SK-N-SH (cell line): ENCODE measurements around the gene GKN1. TPM values are rescaled to one million over a fixed set of nuclear protein-coding genes. Genes with fewer than 3 reads are reported as not detected.

Experiments used
- CTCF ChIA-PET: fragments of 300-600, 350-600 bp; formaldehyde crosslinking; extraction: SDS; loops from one replicate; lab custom pipeline; 2021; lab: Yijun Ruan, JAX
- POLR2A ChIA-PET: fragments of 350-600 bp; sonication (Branson Sonifier 250); formaldehyde crosslinking; extraction: SDS; loops from one replicate; lab custom pipeline; 2020; ENCODE audit warnings: antibody characterized with exemption, inconsistent platforms; lab: Yijun Ruan, JAX
- DNase-seq: peaks from one replicate; pipeline ENCODE4 v3.0.0; 2012
- H2AFZ ChIP-seq: fragments of 200-600 bp; sonication (generic); 2 replicates; pipeline ENCODE4 v1.8.1; 2016; ENCODE audit warnings: antibody characterized with exemption, mild to moderate bottlenecking, low read depth
- H3F3A ChIP-seq: fragments of 200-600 bp; sonication (generic); replicated peaks from 2 replicates; pipeline ENCODE3; 2016; ENCODE audit warnings: antibody characterized with exemption, mild to moderate bottlenecking; ENCODE audit not compliant: insufficient read depth
- H3K27ac ChIP-seq, 2 experiments: fragments of 200-500 bp in 1 of 2; fragments of 200-600 bp in 1 of 2; sonication (Bioruptor generic) in 1 of 2; sonication (generic), shearing (Covaris generic) in 1 of 2; 2 replicates each; pipeline versions ENCODE4 v1.5.1 to v1.6.1; 2014 to 2016; ENCODE audit warnings: low read depth in 2 of 2, inconsistent platforms in 1 of 2, low read length in 1 of 2, mild to moderate bottlenecking in 1 of 2, mixed read lengths in 1 of 2
- H3K27me3 ChIP-seq: fragments of 200-600 bp; sonication (generic), shearing (Covaris generic); 2 replicates; pipeline ENCODE4 v1.6.1; 2016; ENCODE audit warnings: mixed run types; ENCODE audit not compliant: insufficient read depth
- H3K36me3 ChIP-seq, 2 experiments: fragments of 200-500 bp in 1 of 2; fragments of 200-600 bp in 1 of 2; sonication (Bioruptor generic) in 1 of 2; sonication (generic) in 1 of 2; replicated peaks in 1 of 2; 2 replicates each; pipeline versions ENCODE3 to v1.5.1; 2014 to 2016; ENCODE audit warnings: low read length in 1 of 2, mild to moderate bottlenecking in 1 of 2; ENCODE audit not compliant: insufficient read depth in 2 of 2, control insufficient read depth in 1 of 2
- H3K4me1 ChIP-seq, 2 experiments: fragments of 200-500 bp in 1 of 2; fragments of 200-600 bp in 1 of 2; sonication (Bioruptor generic) in 1 of 2; sonication (generic), shearing (Covaris generic) in 1 of 2; 2 replicates each; pipeline versions ENCODE4 v1.5.1 to v1.6.1; 2014 to 2016; ENCODE audit warnings: low read depth in 1 of 2, low read length in 1 of 2, mixed run types in 1 of 2; ENCODE audit not compliant: insufficient read depth in 2 of 2, control insufficient read depth in 1 of 2
- H3K4me2 ChIP-seq: fragments of 200-600 bp; sonication (generic), shearing (Covaris generic); 2 replicates; pipeline ENCODE4 v1.6.1; 2017; ENCODE audit warnings: mixed run types
- H3K4me3 ChIP-seq, 2 experiments: fragments of 200-500 bp in 1 of 2; fragments of 200-600 bp in 1 of 2; sonication (Bioruptor generic) in 1 of 2; sonication (generic), shearing (Covaris generic) in 1 of 2; 2 replicates each; pipeline versions ENCODE4 v1.5.1 to v1.8.1; 2014 to 2016; ENCODE audit warnings: low read depth in 2 of 2, inconsistent platforms in 1 of 2, low read length in 1 of 2, mild to moderate bottlenecking in 1 of 2, mixed read lengths in 1 of 2, moderate library complexity in 1 of 2
- H3K79me2 ChIP-seq: fragments of 200-600 bp; sonication (generic); 2 replicates; pipeline ENCODE4 v1.8.1; 2017; ENCODE audit warnings: mild to moderate bottlenecking; ENCODE audit not compliant: insufficient read depth
- H3K9ac ChIP-seq: fragments of 200-600 bp; sonication (generic); 2 replicates; pipeline ENCODE4 v1.6.1; 2017; ENCODE audit warnings: mixed run types
- H3K9me2 ChIP-seq: fragments of 200-600 bp; sonication (generic); 2 replicates; pipeline ENCODE4 v1.6.1; 2017; ENCODE audit warnings: mixed run types
- H3K9me3 ChIP-seq: fragments of 200-600 bp; sonication (generic); 2 replicates; pipeline ENCODE4 v1.6.1; 2017; ENCODE audit warnings: mixed run types, mild to moderate bottlenecking, moderate library complexity
- H4K20me1 ChIP-seq: fragments of 200-600 bp; sonication (generic); 2 replicates; pipeline ENCODE4 v1.6.1; 2017; ENCODE audit warnings: mild to moderate bottlenecking, mixed run types; ENCODE audit not compliant: insufficient read depth
- CHD2 ChIP-seq: fragments of 150-350 bp; IDR thresholded peaks from 2 replicates; pipeline ENCODE4 v1.6.1; 2018; ENCODE audit warnings: low read length; ENCODE audit not compliant: partially characterized antibody
- PBX3 ChIP-seq: IDR thresholded peaks from 2 replicates; pipeline ENCODE4; 2012
- SMC3 ChIP-seq: IDR thresholded peaks from 2 replicates; pipeline ENCODE4 v1.6.1; 2012; ENCODE audit warnings: low read depth, low read length, improper control_type of control experiment
- USF2 ChIP-seq: fragments of 150-350 bp; IDR thresholded peaks from 2 replicates; pipeline ENCODE4 v1.6.1; 2017; ENCODE audit warnings: antibody characterized with exemption, low read length, low read depth, borderline replicate concordance
- WGBS: methylation state at CpG from one replicate; pipeline ENCODE4 v1.1.6; 2017; ENCODE audit warnings: low lambda C conversion rate; 5-methylcytosine and 5-hydroxymethylcytosine counted together
- polyA plus RNA-seq, 3 experiments: library from polyadenylated mRNA; depleted of rRNA; stranded (reverse); fragments of >200 nt; gene quantifications; 2 replicates each; pipeline ENCODE4 v1.2.3, GENCODE V29; 2012

GKN1 gene
- polyA plus RNA-seq, 1 of the 3 experiments (the other 2 are of a cell fraction), result not detected

GRCh38 chr2:69020496-69021426, 46.3 kb downstream of the GKN1 start:
- H3K27me3 ChIP-seq, result no peaks in the 10 kb centered on the region
- DNase-seq, result no peak
- H3K4me1 ChIP-seq, result peaks cover 31 to 52% of the 10 kb centered on the region in 2 experiments
- peaks cover 100% of the 10 kb centered on the region for H3K79me2 ChIP-seq
- H2AFZ ChIP-seq, result no peak overlapping the region
- ChIA-PET POLR2A (no interaction called here), CTCF (interaction anchor here (0.6 to 4.3 kb wide), 2 partner anchors 8 to 286 kb away, joined by 3 to 24 read pairs; no protein-coding TSS in a partner anchor)
- no peak overlapping the region for H3K9ac ChIP-seq
- H4K20me1 ChIP-seq, result peaks cover 100% of the 10 kb centered on the region
- H3K9me3 ChIP-seq, result no peaks in the 10 kb centered on the region
- H3K9me2 ChIP-seq, result no peaks in the 10 kb centered on the region
- H3F3A ChIP-seq, result peaks cover 3% of the 10 kb centered on the region
- no peak for TF ChIP-seq USF2
- H3K36me3 ChIP-seq, result peaks cover 3 to 46% of the 10 kb centered on the region in 2 experiments
- WGBS, result 89% methylated on average over 8 of the region's 8 CpGs
- H3K4me2 ChIP-seq, result no peak overlapping the region
- peak overlapping the region in 1 of 2 experiments; percentile 1; a peak in 1 of 4 replicates for H3K27ac ChIP-seq
- H3K4me3 ChIP-seq, result no peak overlapping the region

DNA sequence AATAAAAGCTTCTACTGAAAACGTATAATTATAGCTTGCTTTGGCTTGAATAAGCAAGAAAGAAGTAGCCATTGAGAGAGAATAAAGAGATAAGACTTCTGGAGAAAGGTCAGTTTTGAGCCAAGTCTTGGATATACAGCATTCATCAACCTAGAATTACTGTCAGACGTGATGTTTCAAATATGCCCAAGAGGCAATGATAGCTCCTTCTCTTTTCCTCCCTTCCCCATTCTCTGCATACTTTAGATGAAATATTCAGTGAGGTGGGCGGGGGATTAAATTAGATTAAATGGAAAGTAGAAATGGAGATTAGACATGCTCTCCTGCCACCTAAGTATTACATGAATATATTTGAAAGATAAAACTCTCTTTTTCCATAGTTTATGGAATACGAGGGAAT, 47.3 kb downstream of the GKN1 start:
- 82% methylated on average over 4 of the region's 4 CpGs for WGBS
- H3K4me2 ChIP-seq, result no peak overlapping the region
- H3K36me3 ChIP-seq, result peaks cover 3 to 43% of the 10 kb centered on the region in 2 experiments
- ChIA-PET POLR2A (no interaction called here), CTCF (interaction anchor here (4.3 kb wide), 1 partner anchor 285 kb away, joined by 24 read pairs; no protein-coding TSS in a partner anchor)
- H3F3A ChIP-seq, result peaks cover 3% of the 10 kb centered on the region
- no peak for DNase-seq
- no peaks in the 10 kb centered on the region for H3K9me2 ChIP-seq
- H3K27ac ChIP-seq, result no peak overlapping the region; a peak in 1 of 4 replicates
- H3K79me2 ChIP-seq, result peaks cover 100% of the 10 kb centered on the region
- H3K9me3 ChIP-seq, result no peaks in the 10 kb centered on the region
- no peak overlapping the region for H3K9ac ChIP-seq
- peaks cover 30 to 42% of the 10 kb centered on the region in 2 experiments for H3K4me1 ChIP-seq
- H4K20me1 ChIP-seq, result peaks cover 100% of the 10 kb centered on the region
- H3K27me3 ChIP-seq, result no peaks in the 10 kb centered on the region
- no peak for TF ChIP-seq SMC3
- TF ChIP-seq PBX3, result no peak
- no peak for TF ChIP-seq CHD2
- no peak for TF ChIP-seq USF2
- TF ChIP-seq, all 33 proteins: peak for 0
- Histone ChIP-seq H3K4me3 (no peak overlapping the region), H2AFZ (no peak overlapping the region)
